GM21381 (cell line): Measurements from ENCODE around the gene KCNMA1.
A peak's percentile ranks its signal among the peaks of the same experiment; 100 is the strongest.
"Not testable (repeated sequence)": the region's sequence is repeated elsewhere in the genome, so short reads cannot be mapped to it uniquely, and the experiment has no call there.

Experiments
- ATAC-seq: cut with Tn5 transposase; IDR thresholded peaks from one replicate; pipeline ENCODE4 v1.9.1; 2021; ENCODE audit warnings: mild to moderate bottlenecking, moderate library complexity; ENCODE audit not compliant: unreplicated experiment

Gene KCNMA1

GRCh38 chr10:77608281-77608680 is 29.3 kb downstream of the KCNMA1 start:
- ATAC-seq, result no peak

- ATAC-seq, result no peak
Observed at GRCh38 chr10:77606751-77607150, 30.9 kb downstream of the KCNMA1 start.

- ATAC-seq, result no peak
Observed at GRCh38 chr10:77605466-77605865, 32.1 kb downstream of the KCNMA1 start.

GRCh38 chr10:77604941-77605351 is 32.7 kb downstream of the KCNMA1 start:
- ATAC-seq, result no peak

GRCh38 chr10:77604063-77604462 is 33.5 kb downstream of the KCNMA1 start:
- ATAC-seq, result no peak

- ATAC-seq, result peak; percentile 55
Observed at GRCh38 chr10:77603534-77603927, 34.1 kb downstream of the KCNMA1 start.

- ATAC-seq, result no peak
Observed at GRCh38 chr10:77602913-77603533, 34.6 kb downstream of the KCNMA1 start.

- ATAC-seq, result no peak
Observed at GRCh38 chr10:77602231-77602912, 35.2 kb downstream of the KCNMA1 start.

- ATAC-seq, result no peak
Observed at GRCh38 chr10:77601488-77601887, 36.1 kb downstream of the KCNMA1 start.

- ATAC-seq, result no peak
Observed at GRCh38 chr10:77600640-77601039, 37.0 kb downstream of the KCNMA1 start.

- no peak for ATAC-seq
Observed at GRCh38 chr10:77599651-77600050, 38.0 kb downstream of the KCNMA1 start.

- ATAC-seq, result no peak
Observed at GRCh38 chr10:77598606-77599005, 39.0 kb downstream of the KCNMA1 start.

GRCh38 chr10:77597560-77597959 is 40.0 kb downstream of the KCNMA1 start:
- no peak for ATAC-seq

- ATAC-seq, result no peak
Observed at GRCh38 chr10:77594471-77594783, 43.2 kb downstream of the KCNMA1 start.

- no peak for ATAC-seq
Observed at GRCh38 chr10:77593771-77594470, 43.7 kb downstream of the KCNMA1 start.

- no peak for ATAC-seq
Observed at GRCh38 chr10:77592946-77593636, 44.5 kb downstream of the KCNMA1 start.

- ATAC-seq, result no peak
Observed at GRCh38 chr10:77592510-77592909, 45.1 kb downstream of the KCNMA1 start.

GRCh38 chr10:77591238-77591880 is 46.2 kb downstream of the KCNMA1 start:
- ATAC-seq, result no peak

- ATAC-seq, result no peak
Observed at GRCh38 chr10:77590344-77591237, 47.0 kb downstream of the KCNMA1 start.

- ATAC-seq, result not testable (repeated sequence)
Observed at GRCh38 chr10:77589703-77590102, 47.9 kb downstream of the KCNMA1 start.
